T-helper 1 cell treated with Interleukin-12 subunit alpha and Interleukin-12 subunit beta and Interleukin-4 antibody, amounts not matched to agents 30 ng/mL and 1 ng/mL, for 36 hours (primary cell): ENCODE data around the gene FAM13A. TPM values are rescaled to one million over a fixed set of nuclear protein-coding genes. Genes with fewer than 3 reads are reported as not detected.
"Not testable (repeated sequence)": the region's sequence is repeated elsewhere in the genome, so short reads cannot be mapped to it uniquely, and the experiment has no call there.

Source experiments
- intact Hi-C: fragments of 100-400 bp; cut with micrococcal nuclease; formaldehyde crosslinking; loops from one replicate; pipeline ENCODE4 v1.15.1; 2024
- total RNA-seq: library from RNA; stranded (reverse); gene quantifications from 2 replicates; pipeline ENCODE4 v1.2.3, GENCODE V29; 2022

Gene FAM13A
- total RNA-seq, 1 donor from 2014 or later: 16.6 TPM

DNA sequence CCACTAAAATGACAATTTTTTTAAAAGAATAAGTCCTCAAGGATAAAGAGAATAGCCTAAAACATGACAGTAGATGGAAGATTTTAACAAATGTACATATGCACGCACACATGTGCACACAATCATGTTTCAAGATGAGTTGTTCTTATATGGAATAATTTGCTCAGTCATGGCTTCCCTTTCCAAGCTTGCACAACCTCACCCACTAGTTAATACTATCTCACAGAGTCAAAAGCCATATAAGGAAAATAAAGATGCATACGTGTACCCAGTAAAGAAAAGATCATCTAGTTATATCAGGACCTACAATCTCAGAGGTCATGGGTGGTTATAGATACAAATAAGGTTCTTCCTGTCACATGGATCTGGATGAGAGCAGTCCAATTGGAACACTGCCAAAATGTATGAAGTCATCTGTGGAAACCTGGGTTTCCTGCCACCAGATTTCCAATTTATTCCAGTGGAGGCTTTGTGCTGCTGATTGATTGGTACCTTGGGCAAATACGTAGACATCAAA is 56.1 kb downstream of the FAM13A start:
- intact Hi-C loops: no loop called here

DNA sequence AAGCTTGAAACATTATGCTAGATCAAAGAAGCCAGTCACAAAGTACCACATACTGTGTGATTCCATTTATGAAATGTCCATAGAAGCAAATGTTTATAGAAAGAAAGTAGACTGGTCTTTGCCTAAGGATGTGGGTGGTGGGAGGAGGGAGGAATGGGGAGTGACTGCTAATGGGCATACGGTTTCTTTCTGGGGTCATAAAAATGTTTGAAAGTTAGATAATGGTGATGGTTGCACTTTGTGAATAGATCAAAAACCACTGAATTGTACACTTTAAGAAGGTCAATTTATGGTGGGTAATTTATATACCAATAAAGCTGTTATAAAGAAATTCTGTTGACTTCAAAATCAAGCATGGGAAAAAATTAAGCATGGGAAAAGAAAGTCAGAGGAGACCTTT is 56.6 kb downstream of the FAM13A start:
- intact Hi-C loops: no loop called here

DNA sequence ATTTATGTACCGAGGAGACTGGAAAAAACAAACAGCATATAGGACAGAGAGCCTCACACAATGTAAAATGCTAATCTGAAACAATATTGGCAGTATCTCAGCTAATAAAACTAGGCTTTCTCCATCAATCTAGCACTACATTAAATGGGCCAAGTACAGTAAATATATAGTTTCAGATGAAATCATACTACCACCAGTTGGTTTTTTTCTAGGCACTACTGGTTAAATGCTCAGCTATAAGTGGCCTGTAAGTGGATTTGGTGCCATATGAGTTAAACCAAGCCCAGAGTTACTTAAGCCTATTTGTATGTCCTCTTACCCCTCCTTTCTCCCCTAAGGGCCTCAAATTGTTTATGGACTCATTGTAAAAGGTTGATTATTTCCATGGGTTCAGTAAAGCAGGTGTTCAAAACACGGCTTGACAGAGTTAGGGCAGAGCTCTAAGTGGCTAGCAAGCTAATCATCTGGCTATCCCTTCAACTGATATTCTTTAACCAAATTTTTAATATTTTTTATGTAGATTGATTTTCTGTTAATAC is 57.5 kb downstream of the FAM13A start:
- intact Hi-C loops: no loop called here

DNA sequence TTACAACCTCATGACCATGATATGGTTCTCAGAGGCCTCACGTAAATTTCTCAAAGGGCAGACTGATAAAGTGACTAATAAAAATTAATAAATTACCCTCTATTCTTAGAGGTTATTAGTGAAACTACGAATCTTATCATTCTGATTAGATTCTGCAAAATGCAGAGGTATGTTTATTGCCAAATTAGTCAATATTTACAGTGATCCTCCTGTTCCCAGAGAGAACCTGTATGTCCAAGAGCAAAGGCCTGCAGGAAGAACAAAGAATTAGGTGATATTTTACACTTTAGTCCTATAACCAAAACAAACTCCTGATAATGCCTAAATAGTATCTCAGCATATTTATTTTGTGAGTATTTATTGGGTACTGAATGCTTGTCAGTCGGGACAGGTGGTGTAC is 58.1 kb downstream of the FAM13A start:
- intact Hi-C loops: no loop called here

DNA sequence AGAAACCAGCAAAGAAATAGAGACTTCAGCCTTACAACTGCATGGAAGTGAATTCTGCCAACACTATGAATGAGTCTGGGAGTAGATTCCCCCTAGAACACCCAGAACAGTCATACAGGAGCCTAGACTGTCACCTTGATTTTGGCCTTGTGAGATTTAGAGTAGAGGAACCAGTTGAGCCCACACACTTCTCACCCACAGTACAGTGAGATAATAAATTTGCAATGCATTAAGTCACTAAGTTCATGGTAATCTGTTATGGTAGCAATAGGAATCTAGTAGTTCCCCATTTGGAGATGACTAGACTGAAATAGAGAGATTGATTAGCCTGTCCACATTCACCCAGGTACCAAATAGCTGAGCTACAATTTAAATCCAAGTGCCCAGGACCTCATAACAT is 59.0 kb downstream of the FAM13A start:
- intact Hi-C loops: no loop called here

DNA sequence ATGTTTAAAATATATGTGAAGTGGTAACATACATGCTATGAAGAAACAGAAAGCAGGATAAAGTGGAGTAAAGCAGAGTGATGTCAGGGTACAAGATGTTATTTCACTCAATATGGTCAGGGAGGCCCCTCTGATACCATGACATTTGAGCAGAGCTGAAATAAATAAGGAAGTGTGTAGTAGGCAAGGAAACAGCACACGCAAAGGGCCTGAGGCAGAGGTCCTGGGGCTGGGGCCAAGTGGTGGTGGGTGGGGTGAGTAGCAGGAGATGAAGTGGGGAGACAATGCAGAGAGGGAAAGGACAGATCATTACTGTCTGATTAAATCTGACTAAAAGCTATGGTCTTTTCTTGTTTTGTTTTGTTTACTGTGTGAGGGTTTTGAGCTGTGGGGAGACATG is 61.1 kb downstream of the FAM13A start:
- intact Hi-C loops: no loop called here

DNA sequence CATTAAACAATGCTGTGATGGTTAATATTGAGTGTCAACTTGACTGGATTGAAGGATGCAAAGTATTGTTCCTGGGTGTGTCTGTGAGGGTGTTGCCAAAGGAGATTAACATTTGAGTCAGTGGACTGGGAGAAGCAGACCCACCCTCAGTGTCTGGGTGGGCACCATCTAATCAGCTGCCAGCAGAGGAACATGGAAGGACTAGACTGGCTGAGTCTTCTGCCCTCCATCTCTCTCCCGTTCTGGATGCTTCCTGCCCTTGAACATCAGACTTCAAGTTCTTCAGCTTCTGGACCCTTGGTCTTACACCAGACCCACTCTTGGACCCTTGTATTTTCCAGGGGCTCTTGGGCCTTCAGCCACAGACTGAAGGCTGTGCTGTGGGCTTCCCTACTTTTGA is 61.7 kb downstream of the FAM13A start:
- intact Hi-C loops: not testable (repeated sequence)

DNA sequence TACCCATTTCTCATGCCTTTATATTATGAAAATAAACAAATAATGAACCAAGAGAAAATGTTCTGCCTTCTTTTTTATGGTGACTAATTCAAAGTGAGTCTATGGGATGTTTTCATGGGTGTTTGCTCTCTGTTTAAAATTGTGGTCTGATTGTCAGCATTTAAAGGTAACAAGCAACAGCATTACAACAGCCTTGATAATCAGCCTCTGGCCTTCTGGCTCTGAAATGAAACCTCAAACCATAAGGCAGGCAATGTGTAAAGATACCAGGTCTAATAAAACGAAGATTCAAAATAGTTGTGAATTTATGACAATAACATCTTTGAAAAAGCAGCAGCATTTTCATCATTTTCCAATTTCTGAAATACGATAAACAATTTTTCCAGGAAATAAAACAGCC is 63.7 kb downstream of the FAM13A start:
- intact Hi-C loops: no loop called here

DNA sequence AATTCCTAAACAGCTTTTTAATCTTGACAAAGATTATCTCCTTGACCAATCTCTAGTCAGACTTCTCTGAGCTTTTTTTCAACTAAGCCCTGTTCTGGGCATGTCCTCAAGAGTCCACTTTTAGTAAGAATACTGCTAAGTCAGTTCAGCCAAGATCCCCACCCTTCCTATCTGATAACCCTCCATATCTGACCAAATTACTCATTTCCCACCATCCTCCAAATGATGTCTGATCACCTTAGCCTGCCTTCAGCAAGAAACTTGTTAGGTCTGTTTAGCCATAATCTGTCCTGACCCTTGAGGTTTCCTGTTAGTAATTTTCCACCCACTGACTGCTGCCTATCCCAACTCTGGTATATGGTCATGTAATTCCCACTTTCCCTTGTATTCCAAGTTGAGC is 65.2 kb downstream of the FAM13A start:
- intact Hi-C loops: no loop called here

DNA sequence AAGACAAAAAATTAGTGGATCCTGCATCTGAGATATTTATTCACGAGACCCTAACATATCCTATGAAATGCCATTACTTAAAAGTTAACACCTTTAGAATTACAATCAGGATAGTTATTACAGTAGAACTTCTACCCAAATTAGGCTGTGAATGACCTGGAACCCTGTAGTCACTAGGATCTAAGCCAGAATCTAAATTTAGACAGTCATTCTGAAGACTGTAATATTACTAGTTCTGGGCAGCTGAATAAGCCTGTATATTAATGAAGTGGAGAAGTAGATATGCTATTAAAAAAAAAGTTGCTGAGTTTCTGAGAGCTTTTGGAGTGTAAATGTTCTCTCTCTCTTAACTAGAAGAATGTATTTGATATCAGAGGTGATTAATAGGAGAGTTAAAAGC is 67.0 kb downstream of the FAM13A start:
- intact Hi-C loops: no loop called here

DNA sequence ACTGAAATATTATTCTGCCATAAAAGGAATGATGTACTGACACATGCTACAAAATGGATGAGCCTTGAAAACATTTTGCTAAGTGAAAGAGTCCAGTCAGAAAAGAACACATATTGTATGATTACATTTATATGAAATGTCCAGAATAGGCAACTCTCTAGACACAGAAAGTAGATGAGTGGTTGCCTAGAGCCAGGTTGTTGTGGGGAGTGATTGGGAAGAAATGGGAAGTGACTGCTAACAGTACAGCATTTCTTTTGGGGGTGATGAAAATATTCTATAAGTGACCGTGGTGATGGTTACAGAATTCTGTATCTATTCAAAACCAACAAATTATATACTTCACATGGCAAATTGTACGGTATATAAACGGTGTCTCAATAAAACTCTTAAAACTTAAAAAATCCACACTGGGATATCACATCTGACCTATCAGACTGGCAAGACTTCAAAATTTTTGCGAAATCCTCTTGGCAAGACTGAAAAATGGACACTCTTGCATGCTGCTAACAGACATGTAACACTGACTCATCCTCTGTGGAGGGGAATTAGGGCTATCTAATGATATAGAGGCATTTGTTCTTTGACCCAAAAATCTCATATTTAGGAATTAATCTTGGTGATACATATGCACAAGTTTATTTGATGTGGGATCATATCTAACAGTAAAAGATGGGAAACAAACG is 71.8 kb downstream of the FAM13A start:
- intact Hi-C loops: no loop called here

DNA sequence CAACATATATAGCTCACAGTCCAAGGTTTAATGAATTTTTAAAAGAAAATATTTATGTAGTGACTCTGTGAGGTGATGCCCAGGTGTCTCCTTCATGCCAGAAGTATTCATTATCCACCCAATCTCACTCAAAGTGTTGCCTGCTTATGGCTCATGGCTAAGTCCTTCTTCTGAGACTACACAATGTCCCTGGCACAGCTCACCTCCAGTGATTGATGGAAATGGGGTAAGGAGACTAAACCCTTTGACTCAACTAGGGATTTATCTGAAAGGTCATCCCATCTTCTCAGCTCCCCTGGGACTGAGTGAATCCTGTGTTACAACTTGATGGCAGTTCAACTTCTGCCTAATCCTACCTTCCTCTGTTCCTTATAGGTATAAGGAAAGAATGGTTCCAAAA is 74.2 kb downstream of the FAM13A start:
- intact Hi-C loops: no loop called here

DNA sequence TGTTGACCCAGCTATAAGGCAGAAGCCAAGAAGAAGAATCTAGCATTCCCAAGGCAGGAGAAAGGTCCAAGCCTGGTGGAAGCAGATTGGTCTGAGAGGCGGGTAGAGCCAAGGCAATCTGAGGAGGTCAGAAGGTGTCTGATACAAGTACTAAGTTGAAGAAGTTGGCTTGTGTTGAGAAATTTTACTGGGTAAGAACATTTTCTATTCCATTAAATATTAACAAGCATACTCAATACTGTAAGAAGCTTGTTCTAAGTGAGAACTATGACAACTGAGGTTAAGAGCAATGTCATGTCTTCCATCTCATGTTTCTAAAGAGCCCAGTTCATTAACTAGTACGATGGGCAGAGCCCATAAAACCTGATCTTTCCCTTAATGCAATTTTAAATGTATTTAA is 75.0 kb downstream of the FAM13A start:
- intact Hi-C loops: no loop called here

DNA sequence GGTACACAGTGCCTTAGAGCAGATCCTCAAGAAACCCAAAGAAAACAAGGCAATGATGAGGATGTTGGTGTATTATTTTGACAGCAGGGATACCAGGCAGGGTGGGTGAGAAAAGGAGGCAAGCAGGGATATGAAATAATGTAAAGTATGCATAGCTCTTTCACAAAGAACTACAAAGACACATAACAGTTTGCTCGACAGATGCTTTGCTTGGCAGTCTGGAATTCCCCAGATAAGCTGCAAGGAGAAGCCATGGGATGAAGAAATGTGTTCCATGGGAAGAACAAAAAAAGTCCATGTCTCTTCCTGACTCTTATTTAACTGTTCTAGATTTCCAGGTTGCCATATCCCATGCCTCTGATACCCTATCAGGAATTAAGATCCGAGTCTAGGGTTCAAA is 75.4 kb downstream of the FAM13A start:
- intact Hi-C loops: no loop called here

DNA sequence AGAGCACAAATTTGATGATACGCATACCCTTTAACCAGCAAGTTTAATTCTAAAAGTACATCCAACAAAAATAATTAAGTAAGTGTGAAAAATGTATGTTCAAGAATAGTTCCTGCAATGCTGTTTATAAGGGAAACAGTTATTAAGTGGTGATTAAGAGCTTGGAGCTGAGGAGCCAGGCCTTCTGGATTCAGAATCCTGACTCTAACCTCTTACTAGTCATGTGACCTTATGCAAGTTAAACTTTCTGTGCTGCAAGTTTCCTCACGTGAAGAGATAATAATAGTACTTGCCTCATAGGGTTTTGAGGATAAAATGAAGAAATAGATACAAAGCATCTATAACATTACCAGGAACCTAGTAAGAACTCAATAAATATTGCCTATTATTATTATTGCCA is 77.7 kb downstream of the FAM13A start:
- intact Hi-C loops: no loop called here

DNA sequence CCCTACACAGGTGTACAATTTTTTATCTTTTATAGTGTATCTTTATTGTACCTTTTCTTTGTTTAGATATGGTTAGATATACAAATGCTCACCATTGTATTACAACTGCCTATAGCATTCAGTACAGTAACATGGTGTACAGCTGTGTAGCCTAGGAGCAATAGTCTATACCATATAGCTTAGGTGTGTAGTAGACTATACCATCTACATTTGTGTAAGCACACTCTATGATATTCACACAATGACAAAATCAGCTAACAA is 80.3 kb downstream of the FAM13A start:
- intact Hi-C loops: no loop called here

DNA sequence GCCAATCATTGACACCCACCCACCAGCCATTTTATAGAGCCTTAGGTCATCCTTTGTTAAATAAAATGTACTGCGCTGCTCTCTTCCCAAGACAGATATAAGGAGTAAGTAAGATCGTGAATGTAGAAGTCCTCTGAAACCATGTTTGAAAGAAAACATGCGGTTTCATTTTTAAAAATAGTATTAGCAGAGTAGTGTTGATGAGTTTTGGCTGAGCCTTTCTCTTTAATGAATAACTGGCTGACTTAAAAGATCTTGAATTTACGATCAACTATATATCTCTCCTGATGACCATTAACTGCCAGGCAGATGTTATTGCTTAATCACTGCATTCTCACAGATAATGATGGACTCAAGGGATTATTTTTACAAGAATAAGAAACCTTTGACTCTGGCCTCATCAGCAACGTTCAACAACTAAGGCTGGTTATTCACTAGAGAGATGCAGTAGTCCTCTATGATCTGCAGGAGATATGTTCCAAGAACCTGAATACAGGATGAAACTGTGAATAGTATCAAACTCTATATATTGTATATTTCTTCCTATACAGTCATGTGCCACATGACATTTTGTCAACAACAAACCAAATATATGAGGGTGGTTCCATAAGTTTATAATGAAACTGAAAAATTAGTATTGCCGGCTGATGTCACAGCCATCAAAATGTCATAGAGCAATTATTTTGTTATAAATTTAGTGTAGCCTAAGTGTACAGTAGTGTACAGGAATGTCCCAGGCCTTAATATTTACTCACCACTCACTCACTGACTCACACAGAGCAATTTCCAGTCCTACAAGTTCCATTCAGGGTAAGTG is 80.8 kb downstream of the FAM13A start:
- intact Hi-C loops: no loop called here

DNA sequence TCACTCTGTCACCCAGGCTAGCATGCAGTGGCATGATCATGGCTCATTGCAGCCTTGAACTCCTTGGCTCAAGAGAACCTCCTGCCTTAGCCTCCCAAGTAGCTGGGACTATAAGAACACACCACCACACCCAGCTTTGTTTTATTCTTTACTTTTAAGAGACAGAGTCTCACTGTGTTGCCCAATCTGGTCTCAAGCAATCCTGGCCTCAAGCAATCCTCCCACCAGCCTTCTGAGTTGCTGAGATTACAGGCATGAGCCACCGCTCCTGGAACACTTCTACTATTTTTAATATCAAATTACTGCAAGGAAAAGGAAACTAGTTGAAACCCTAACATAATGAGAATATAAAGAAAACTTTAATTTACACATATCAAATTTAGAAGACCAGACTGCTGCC is 85.4 kb downstream of the FAM13A start:
- intact Hi-C loops: no loop called here

DNA sequence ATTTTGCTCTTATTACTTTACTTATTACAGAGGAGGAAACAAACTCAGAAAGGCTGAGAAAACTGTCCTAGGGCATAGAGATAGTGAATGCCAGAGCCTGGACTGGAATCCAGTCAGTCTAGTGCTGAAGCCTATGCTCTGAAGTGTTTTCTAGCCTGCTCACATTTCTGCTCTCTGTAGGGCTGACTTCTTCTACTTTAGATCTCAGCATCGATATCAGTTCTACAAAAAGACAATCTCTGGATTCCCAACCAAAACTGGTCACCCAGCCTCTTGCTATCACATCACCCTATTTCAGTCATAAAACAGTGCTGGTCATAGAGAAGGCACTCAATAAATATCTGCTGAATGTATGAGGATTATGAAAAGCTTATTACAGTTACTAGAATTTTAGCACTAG is 87.2 kb downstream of the FAM13A start:
- intact Hi-C loops: no loop called here

DNA sequence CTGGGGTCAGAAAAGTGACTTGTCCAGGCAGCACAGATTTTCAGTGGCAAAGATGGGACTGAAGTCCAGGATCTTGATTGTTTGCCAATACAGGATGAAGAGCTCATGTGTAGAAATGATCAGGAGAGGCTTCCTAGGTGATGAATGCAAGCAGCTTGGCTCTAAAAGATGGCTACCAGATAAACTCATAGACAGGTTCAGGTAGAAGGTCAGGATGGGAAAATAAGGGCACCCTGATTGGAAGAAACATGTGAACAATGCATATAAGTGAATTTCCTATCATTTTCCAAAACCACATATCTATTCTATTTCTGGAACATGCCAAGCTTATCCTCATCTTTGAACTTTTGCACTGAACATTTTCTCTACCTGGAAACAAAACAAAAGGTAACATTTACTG is 87.7 kb downstream of the FAM13A start:
- intact Hi-C loops: no loop called here

DNA sequence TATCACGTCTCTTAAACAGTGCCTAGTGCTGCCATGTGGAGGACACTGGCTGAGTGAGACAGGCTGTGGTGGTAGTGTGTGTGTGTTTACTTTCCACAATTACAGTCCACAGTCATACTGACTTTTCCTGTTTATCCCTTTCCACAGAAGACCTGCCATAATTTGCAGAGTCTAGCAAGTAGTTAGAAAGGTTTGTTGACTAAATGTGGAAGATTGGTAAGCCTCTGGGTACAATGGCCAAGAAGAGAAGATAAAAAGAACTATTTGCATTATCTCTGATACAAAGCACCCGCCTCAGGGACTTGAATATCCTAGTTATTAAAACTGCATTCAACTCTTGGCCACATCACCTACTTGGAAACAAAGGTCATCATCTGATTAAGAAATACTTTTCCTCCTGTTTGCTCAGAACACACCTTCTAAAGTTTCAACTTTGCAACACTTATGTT is 89.1 kb downstream of the FAM13A start:
- intact Hi-C loops: no loop called here

DNA sequence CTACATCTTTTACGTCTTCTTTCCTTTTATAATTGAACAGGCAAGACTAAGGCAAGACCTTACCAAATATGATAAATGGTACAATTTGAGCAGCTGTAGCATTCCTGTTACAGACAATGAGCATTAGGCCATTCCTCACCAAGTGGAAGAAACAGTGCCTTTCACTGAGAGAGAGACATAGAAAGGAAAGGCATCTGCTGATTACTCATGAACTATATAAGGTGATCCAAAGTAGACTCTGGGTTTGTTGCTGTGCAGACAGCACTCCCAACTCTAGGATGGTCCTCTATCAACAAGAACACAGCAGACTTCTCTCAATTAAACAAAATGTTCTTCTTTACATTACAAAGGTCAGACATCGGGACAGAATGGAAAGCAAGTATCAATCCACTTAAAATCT is 91.9 kb downstream of the FAM13A start:
- intact Hi-C loops: loop anchor here (2.0 kb wide), 1 partner anchor 14 kb away; no protein-coding TSS in a partner anchor

DNA sequence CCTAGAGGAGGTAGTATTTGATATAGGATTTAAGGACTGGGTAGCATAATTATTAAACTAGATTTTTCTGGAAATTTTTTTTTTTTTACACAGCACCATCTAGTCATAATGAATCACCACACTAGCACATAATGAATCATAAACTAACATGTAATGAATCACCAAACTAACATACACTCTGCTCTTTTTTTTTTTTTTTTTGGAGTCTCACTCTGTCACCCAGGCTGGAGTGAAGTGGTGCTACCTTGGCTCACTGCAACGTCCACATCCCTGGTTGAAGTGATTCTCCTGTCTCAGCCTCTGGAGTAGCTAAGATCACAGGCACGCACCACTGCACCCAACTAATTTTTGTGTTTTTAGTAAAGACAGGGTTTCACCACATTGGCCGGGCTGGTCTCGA is 92.5 kb downstream of the FAM13A start:
- intact Hi-C loops: loop anchor here (2.0 to 5.0 kb wide), 3 partner anchors 14 to 142 kb away; no protein-coding TSS in a partner anchor
